ENCODE measurements around the gene ASB13.
"Not testable (repeated sequence)": the region's sequence is repeated elsewhere in the genome, so short reads cannot be mapped to it uniquely, and the experiment has no call there.

Gene ASB13

DNA sequence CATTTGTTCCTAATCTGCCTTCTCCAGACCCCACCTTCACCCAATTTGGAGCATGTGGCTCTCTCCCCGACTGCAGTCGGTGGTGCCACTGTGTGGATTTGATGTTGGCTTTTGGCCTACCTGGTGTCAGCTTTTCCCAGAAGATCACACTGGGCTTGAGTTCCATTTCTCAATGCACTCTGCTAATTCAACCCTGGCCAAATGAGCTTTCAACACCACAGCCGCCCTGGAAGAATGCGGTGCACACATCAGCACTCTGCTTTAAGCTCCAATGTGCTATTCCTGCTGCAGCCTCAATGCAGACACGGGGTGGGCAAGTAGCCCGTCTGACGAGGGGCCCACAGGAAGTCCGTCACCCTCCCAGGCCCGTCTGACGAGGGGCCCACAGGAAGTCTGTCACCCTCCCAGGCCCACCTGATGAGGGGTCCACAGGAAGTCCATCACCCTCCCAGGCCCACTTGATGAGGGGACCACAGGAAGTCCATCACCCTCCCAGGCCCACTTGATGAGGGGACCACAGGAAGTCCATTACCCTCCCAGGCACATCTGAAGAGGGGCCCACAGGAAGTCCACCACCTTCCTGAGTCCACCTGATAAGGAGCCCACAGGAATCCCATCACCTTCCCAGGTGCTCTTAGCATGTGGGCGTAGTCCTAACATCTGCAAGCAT is 64.4 kb downstream of the ASB13 start:
- Histone ChIP-seq H3K4me1 (ENCODE audit: control insufficient read depth, insufficient read depth, low read length) (no peaks in the 10 kb centered on the region), H3K36me3 (ENCODE audit: control insufficient read depth, insufficient read depth, low read length) (no peaks in the 10 kb centered on the region), H3K9me3 (ENCODE audit: control insufficient read depth, insufficient read depth, low read depth, low read length) (no peaks in the 10 kb centered on the region), H3K9ac (ENCODE audit: low read length) (no peak overlapping the region), H3K4me3 (ENCODE audit: low read depth, low read length) (no peak overlapping the region), H3K27me3 (ENCODE audit: control insufficient read depth, insufficient read depth, low read length) (no peaks in the 10 kb centered on the region), H3K27ac (ENCODE audit: low read depth, low read length) (no peak overlapping the region)

DNA sequence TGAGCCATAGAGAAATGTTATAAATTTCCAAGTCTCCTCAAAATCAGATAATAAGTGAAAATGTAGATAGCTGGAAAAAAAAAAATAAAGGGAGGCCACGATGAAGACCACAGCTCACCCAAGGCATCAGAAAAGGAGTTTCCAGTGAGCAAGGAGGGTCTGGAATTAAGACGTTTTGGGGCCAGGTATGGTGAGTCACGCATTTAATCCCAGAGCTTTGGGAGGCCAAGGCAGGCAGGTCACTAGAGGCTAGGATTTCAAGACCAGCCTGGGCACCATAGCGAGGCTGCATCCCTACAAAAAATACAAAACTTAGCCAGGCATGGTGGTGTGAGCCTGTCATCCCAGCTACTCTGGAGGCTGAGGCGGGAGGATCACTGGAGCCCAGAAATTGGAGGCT is 65.5 kb downstream of the ASB13 start:
- H3K27me3 ChIP-seq (ENCODE audit: control insufficient read depth, insufficient read depth, low read length) = no peaks in the 10 kb centered on the region
- no peaks in the 10 kb centered on the region for H3K36me3 ChIP-seq (ENCODE audit: control insufficient read depth, insufficient read depth, low read length)
- H3K9ac ChIP-seq (ENCODE audit: low read length) = no peak overlapping the region
- H3K4me3 ChIP-seq (ENCODE audit: low read depth, low read length) = no peak overlapping the region
- no peak overlapping the region for H3K27ac ChIP-seq (ENCODE audit: low read depth, low read length)
- H3K9me3 ChIP-seq (ENCODE audit: control insufficient read depth, insufficient read depth, low read depth, low read length) = no peaks in the 10 kb centered on the region
- peaks cover 8% of the 10 kb centered on the region; the same call in 1 of the 2 replicates for H3K4me1 ChIP-seq (ENCODE audit: control insufficient read depth, insufficient read depth, low read length)

DNA sequence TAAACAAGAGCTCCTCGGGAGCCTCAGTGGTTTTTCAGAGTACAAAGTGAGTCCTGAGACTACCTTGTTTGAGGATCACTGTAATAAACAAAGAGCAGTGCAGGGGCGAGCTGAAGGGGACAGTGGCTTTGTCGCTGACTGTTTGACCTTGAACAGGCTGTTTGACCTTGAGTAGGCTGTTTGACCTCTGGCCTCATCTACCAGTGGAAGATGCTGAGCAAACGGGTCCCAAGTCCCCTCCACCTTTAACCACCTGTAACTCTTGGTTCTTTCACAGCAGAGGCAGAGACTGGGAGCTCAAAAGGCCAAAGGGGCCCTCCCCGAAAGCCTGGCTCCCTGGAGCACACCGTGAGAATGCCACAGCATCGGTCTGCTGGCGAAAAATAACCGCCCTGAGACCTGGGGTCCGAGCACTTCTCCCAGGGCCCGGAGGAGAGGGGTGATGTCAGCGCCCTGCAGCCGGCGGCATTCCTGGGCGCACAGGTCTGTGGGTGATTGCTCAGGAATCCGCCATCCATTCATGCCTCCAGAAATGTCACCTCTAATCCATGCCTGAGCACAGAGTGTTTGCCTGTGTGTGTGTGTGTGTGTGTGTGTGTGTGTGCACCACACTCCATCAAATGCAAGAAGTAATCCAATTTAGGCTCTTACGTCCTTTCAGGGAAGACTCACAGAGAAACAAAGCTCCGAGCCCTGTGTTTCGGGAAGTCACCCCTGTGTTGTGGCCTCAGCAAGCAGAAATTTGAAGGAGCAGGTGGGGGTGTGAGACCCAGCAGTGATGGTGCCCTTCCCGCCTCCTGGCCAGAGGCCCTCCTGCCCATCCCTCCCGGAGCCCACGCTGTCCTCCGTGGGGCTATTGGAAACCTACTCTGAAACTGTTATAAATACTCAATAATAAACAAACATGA is 66.5 kb downstream of the ASB13 start:
- H3K4me3 ChIP-seq (ENCODE audit: low read depth, low read length) = no peak overlapping the region
- no peaks in the 10 kb centered on the region for H3K27me3 ChIP-seq (ENCODE audit: control insufficient read depth, insufficient read depth, low read length)
- peaks cover 12% of the 10 kb centered on the region; the same call in 1 of the 2 replicates for H3K4me1 ChIP-seq (ENCODE audit: control insufficient read depth, insufficient read depth, low read length)
- H3K36me3 ChIP-seq (ENCODE audit: control insufficient read depth, insufficient read depth, low read length) = no peaks in the 10 kb centered on the region
- no peak overlapping the region for H3K9ac ChIP-seq (ENCODE audit: low read length)
- H3K9me3 ChIP-seq (ENCODE audit: control insufficient read depth, insufficient read depth, low read depth, low read length) = no peaks in the 10 kb centered on the region
- no peak overlapping the region for H3K27ac ChIP-seq (ENCODE audit: low read depth, low read length)

DNA sequence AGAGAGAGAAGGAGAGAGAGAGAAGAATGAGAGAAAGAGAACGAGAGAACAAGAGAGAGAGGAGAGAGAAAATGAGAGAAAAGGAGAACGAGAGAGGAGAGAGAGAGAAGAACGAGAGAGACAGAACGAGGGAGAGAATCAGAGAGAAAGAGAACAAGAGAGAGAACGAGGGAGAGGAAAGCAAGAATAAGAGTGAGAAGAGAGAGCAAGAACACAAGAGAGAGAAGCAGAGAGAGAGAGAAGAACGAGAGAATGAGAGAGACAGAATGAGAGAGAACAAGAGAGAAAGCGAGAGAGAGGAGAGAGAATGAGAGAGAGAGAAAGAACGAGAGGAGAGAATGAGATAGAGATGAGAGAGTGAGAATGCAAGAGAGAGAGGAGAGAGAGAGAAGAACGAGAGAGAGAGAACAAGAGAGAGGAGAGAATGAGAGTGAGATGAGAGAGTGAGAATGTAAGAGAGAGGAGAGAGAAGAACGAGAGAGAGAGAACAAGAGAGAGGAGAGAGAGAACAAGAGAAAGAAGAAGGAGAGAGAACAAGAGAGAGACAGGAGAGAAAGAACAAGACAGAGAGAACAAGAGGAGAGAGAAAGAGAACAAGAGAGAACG is 68.2 kb downstream of the ASB13 start:
- Histone ChIP-seq H3K36me3 (ENCODE audit: control insufficient read depth, insufficient read depth, low read length) (no peaks in the 10 kb centered on the region), H3K27ac (ENCODE audit: low read depth, low read length) (no peak overlapping the region), H3K4me1 (ENCODE audit: control insufficient read depth, insufficient read depth, low read length) (peaks cover 12% of the 10 kb centered on the region; the same call in 1 of the 2 replicates), H3K27me3 (ENCODE audit: control insufficient read depth, insufficient read depth, low read length) (no peaks in the 10 kb centered on the region), H3K9me3 (ENCODE audit: control insufficient read depth, insufficient read depth, low read depth, low read length) (no peaks in the 10 kb centered on the region), H3K9ac (ENCODE audit: low read length) (no peak overlapping the region), H3K4me3 (ENCODE audit: low read depth, low read length) (no peak overlapping the region)

DNA sequence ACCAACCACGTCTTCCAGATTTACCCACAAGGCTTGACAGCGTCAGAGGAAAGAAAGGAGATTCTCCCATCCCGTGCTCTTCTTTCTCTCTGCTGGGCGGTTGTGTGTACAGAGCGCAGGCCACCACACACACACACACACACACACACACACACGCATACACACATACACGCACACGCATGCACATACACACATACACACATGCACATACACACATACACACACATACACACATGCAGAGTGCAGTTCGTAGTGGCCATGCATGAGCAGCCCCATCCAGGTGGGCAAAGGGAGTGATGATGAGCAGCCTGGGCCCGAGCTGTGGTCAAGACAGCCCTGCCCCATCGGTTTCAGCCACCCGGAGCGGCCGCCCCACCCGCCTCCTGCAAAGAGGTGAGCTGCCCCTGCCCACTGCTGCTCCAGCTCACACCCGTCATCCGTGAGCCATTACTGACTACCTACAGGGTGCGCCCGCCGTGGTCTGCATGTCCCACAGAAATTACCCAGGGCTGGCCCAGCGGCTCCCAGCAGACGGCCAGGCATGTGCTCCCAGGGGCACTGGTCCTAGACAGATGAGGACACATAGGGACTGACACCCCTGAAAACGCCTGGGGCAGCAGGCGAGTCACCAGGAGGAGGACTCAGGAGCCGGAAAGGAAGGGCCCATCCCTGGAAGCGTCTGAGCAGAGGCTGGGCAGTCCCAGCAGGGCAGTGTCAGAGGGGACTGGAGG is 69.6 kb downstream of the ASB13 start:
- H3K27me3 ChIP-seq (ENCODE audit: control insufficient read depth, insufficient read depth, low read length) = no peaks in the 10 kb centered on the region
- H3K9ac ChIP-seq (ENCODE audit: low read length) = no peak overlapping the region
- no peaks in the 10 kb centered on the region for H3K9me3 ChIP-seq (ENCODE audit: control insufficient read depth, insufficient read depth, low read depth, low read length)
- H3K36me3 ChIP-seq (ENCODE audit: control insufficient read depth, insufficient read depth, low read length) = no peaks in the 10 kb centered on the region
- H3K4me3 ChIP-seq (ENCODE audit: low read depth, low read length) = no peak overlapping the region
- H3K27ac ChIP-seq (ENCODE audit: low read depth, low read length) = no peak overlapping the region
- peaks cover 12% of the 10 kb centered on the region; the same call in 1 of the 2 replicates for H3K4me1 ChIP-seq (ENCODE audit: control insufficient read depth, insufficient read depth, low read length)

DNA sequence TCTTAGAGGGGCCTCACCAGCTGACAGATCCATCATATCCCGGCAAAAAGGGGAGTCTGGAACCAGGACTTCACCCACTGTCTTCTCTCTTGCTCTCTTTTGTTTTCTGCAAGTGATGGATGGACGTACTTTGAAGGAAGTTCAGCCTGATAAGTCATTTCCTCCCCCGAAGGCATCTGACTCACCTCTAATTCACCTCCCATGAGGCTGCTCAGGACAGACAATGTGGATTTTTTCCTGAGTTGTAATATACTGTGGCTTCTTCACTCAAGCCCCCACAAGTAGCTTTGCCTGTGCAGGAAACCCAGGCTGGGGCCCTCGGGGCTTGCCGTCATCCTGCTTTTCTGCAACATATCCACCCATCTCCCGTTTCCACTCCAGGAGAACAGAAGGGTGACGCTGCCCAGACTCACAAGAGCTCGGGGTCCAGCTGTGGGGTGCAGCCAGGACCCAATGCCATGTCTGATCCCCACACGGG is 70.4 kb downstream of the ASB13 start:
- H3K4me3 ChIP-seq (ENCODE audit: low read depth, low read length) = no peak overlapping the region
- H3K36me3 ChIP-seq (ENCODE audit: control insufficient read depth, insufficient read depth, low read length) = no peaks in the 10 kb centered on the region
- no peaks in the 10 kb centered on the region for H3K27me3 ChIP-seq (ENCODE audit: control insufficient read depth, insufficient read depth, low read length)
- H3K4me1 ChIP-seq (ENCODE audit: control insufficient read depth, insufficient read depth, low read length) = peaks cover 20% of the 10 kb centered on the region; the same call in 1 of the 2 replicates
- no peaks in the 10 kb centered on the region for H3K9me3 ChIP-seq (ENCODE audit: control insufficient read depth, insufficient read depth, low read depth, low read length)
- no peak overlapping the region for H3K9ac ChIP-seq (ENCODE audit: low read length)
- H3K27ac ChIP-seq (ENCODE audit: low read depth, low read length) = no peak overlapping the region

DNA sequence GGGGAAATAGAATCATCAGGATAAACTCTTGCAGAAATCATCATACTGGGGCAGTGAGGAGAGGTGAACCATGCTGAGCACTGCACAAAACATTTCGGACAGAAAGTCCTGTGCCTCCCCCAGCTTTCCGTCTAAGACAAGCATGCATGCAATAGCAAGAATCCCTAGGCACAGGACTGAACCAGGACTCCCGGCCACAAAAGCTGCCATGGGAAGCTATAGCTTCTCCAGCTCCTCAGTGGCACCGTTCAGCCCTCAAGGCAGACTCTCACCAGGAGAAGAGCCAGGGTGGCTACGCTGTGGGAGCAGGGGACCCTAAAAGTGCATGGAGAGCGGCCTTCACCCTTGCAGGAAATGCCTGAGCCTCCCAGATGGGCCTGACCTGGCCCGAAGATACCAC is 70.8 kb downstream of the ASB13 start:
- Histone ChIP-seq H3K9ac (ENCODE audit: low read length) (no peak overlapping the region), H3K4me3 (ENCODE audit: low read depth, low read length) (no peak overlapping the region), H3K4me1 (ENCODE audit: control insufficient read depth, insufficient read depth, low read length) (peaks cover 23% of the 10 kb centered on the region; the same call in 1 of the 2 replicates), H3K9me3 (ENCODE audit: control insufficient read depth, insufficient read depth, low read depth, low read length) (no peaks in the 10 kb centered on the region), H3K36me3 (ENCODE audit: control insufficient read depth, insufficient read depth, low read length) (no peaks in the 10 kb centered on the region), H3K27me3 (ENCODE audit: control insufficient read depth, insufficient read depth, low read length) (no peaks in the 10 kb centered on the region), H3K27ac (ENCODE audit: low read depth, low read length) (no peak overlapping the region)

DNA sequence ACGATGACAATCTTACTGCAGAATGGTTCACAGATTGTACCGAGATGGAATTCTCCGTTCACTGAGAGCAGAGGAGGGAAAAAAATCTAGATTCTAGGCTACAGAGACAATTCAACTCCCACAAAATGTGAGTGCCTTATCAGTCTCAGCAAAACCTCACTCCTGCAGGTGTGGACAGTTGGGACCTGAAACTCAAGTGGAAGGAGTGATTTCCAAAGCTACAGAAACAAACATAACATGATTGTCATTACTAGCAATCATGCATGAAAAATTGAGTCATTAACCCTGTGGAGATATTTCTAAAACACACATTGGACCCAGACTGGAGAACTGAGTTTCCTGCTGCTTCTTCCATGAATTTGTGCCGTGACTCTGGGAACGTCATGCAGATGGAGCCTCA is 71.3 kb downstream of the ASB13 start:
- no peak overlapping the region for H3K4me3 ChIP-seq (ENCODE audit: low read depth, low read length)

DNA sequence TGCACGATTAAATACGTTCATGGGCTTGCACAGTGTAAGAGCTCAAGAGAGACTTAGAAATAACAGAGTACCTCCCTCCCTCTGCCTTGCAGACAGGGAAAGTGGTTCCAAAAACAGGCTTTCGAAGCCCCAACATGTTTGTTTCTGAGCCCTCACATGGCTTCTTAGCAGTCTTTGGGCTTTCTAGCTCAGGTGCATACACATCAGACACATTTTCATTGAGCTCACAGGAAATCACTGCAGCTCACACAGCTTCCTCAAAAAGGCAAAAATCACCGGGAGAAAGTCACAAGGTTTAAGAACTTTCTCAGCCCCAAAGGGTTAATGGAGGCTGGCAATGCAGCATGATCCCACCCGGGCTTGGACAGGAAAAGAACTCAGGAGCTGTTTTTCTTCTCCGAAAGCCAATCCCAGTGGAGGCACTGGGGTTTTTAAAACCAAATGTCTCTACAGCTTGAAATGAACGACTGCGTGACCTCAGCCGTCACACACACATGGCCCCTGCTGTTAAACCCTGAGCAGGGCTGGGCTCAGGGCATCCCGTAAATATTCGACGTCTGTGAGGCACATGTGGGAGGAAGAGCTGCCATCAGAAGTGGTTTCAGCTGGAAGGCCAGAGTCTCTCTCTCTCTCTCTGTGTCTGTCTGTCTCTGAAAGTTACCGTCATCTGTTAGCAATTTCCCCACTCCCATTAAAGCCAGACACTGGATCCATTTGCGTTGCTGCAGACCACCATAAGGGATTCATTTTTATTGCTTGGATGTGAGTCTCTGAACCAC is 71.9 kb downstream of the ASB13 start:
- Histone ChIP-seq H3K9ac (ENCODE audit: low read length) (no peak overlapping the region), H3K27ac (ENCODE audit: low read depth, low read length) (no peak overlapping the region), H3K9me3 (ENCODE audit: control insufficient read depth, insufficient read depth, low read depth, low read length) (no peaks in the 10 kb centered on the region), H3K27me3 (ENCODE audit: control insufficient read depth, insufficient read depth, low read length) (no peaks in the 10 kb centered on the region), H3K4me1 (ENCODE audit: control insufficient read depth, insufficient read depth, low read length) (peaks cover 33% of the 10 kb centered on the region), H3K4me3 (ENCODE audit: low read depth, low read length) (no peak overlapping the region), H3K36me3 (ENCODE audit: control insufficient read depth, insufficient read depth, low read length) (no peaks in the 10 kb centered on the region)

More for the DNA sequence above, 71.3 kb downstream of the ASB13 start:
- H3K4me1 ChIP-seq (ENCODE audit: control insufficient read depth, insufficient read depth, low read length) = peaks cover 27% of the 10 kb centered on the region
- no peaks in the 10 kb centered on the region for H3K36me3 ChIP-seq (ENCODE audit: control insufficient read depth, insufficient read depth, low read length)
- no peak overlapping the region for H3K9ac ChIP-seq (ENCODE audit: low read length)
- no peaks in the 10 kb centered on the region for H3K9me3 ChIP-seq (ENCODE audit: control insufficient read depth, insufficient read depth, low read depth, low read length)
- H3K27me3 ChIP-seq (ENCODE audit: control insufficient read depth, insufficient read depth, low read length) = no peaks in the 10 kb centered on the region
- no peak overlapping the region for H3K27ac ChIP-seq (ENCODE audit: low read depth, low read length)

DNA sequence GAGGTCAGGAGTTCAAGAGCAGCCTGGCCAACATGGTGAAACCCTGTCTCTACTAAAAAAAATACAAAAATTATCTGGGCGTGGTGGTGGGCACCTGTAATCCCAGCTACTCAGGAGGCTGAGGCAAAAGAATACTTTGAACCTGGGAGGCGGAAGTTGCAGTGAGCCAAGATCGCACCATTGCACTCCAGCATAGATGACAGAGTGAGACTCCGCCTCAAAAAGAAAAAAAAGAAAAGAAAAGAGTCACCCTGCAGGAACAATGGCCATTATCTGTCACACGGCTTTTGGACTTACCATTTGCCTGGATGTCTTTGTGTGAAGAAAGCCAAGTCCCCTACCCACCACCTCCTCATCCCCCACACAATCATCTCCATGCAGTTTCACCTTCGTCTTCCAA is 73.0 kb downstream of the ASB13 start:
- not testable (repeated sequence) for H3K9ac ChIP-seq (ENCODE audit: low read length); H3K27me3 ChIP-seq (ENCODE audit: control insufficient read depth, insufficient read depth, low read length); H3K9me3 ChIP-seq (ENCODE audit: control insufficient read depth, insufficient read depth, low read depth, low read length); H3K27ac ChIP-seq (ENCODE audit: low read depth, low read length); H3K36me3 ChIP-seq (ENCODE audit: control insufficient read depth, insufficient read depth, low read length); H3K4me3 ChIP-seq (ENCODE audit: low read depth, low read length)
- peaks cover 39% of the 10 kb centered on the region for H3K4me1 ChIP-seq (ENCODE audit: control insufficient read depth, insufficient read depth, low read length)

All from HUES6 (cell line).